ENCODE measurements around the gene TLN1.

Gene TLN1

DNA sequence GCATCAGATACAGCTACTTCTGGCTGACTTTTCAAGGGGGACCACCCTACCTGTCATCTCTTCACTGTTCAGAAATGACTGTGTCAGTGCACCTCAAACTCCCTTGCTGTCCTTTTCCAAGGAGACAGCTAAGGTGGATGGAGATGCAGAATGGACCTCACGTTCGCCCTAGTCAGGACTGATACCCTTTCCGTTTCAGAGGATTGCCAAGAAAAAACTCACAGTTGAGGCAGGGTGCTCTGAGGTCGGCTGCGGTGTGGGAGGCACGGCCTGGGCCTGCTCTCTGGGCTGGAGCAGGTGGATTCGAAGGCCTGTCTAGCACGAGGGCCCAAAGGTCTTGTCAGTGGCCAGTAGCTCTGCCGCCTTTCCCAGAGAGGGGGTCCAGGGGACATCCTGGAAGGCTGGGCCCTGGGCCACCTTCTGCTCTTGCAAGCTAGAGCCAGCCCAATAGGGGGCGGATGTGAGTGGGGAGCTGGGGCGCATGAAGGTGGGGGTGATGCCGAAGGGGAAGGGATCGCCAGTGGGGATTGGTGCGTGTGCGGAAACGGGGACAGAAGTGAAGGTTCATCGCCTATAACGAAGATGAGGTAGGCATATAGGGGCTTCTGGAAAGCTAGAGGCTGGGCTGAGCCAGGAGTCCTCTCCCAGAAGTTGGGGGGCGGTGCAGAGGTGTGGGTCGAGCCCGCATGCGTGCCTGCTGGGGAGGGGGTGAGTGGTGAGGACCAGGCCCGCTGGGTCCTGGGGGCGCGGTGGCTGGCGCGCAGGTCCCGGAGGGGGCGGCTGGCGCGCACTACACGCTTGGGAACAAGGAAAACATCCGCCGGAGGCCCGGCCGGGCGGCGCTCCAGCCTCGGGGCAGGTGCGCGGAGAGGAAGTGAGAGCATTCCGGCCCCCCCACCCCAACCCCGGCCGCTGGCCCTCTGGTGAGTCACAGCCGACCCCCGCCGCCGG is 24.6 kb upstream of the TLN1 start:
- peak overlapping the region; percentile 88 for H3K27ac ChIP-seq
- no peak for DNase-seq (ENCODE audit: low read depth, low spot score)

GRCh38 chr9:35755071-35755470 is 23.1 kb upstream of the TLN1 start:
- DNase-seq (ENCODE audit: low read depth, low spot score) = no peak
- no peak overlapping the region for H3K27ac ChIP-seq

DNA sequence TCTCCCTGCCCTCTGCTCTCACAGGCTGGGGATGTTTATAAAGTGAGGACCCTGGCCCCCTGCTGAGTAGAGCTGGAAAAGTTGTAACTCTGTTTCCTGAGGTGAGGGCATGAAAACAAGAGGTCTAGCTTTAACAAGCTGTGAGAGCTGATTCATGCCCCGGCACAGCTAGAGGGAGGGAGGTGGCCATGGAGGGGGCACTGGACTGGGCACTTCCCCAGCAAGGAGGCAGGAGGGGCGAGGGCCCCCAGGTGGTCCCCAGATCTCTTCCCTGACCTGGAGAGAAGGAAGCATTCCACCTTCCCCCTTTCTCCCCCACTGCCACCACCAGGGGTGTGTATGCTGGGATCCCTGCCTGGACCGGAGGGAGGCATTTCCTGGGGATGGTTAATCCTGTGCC is 22.3 kb upstream of the TLN1 start, which contains the start of gene MSMP:
MSMP (minus strand) TSS at position 13 of the 400 bp plus-strand sequence. CDS start 147 bp downstream, outside the sequence.
- DNase-seq (ENCODE audit: low read depth, low spot score) = no peak
- no peak within 1 kb of the TSS for H3K27ac ChIP-seq

DNA sequence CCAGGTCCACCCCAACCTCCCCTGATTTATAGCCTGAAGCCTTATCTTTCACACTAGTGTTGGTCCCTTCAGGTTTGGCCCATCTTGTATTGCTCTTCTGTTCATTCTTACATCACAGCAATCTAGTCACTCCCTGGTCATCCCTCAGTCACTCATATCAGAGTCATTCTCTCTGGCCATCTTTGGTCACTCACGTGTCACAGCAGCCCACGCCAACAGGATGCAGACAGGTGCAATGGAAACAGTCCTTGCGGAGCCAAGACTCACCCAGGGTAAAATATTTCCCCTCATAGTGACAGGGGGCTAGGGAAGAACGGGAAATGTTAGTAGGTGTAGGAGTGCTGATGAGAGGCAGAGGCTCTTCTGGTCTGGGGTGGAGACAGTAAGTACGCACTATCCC is 21.5 kb upstream of the TLN1 start:
- no peak for DNase-seq (ENCODE audit: low read depth, low spot score)
- H3K27ac ChIP-seq = no peak overlapping the region

DNA sequence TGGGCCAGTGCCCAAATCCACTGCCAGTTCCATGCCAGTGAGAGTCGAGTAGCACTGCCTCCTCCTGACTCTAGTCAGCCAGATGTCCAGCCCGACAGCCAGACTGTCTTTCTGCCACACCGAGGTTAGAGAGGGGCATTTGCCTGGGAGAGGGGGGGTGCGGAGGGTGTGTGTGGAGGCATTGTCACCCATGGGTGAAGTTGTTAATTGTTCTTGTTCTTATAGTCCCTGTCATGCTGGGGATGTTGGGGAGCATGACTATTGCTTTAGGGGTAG is 18.2 kb upstream of the TLN1 start:
- no peak for DNase-seq (ENCODE audit: low read depth, low spot score)
- H3K27ac ChIP-seq = peak overlapping the region; percentile 87

GRCh38 chr9:35749515-35750255 is 17.7 kb upstream of the TLN1 start:
- H3K27ac ChIP-seq = peak overlapping the region; percentile 87
- no peak for DNase-seq (ENCODE audit: low read depth, low spot score)

GRCh38 chr9:35748858-35749514 is 17.0 kb upstream of the TLN1 start, which contains the start of the genes GBA2 and RGP1:
TSS of gene GBA2 (minus strand) at chr9:35749228. CDS start at chr9:35748704, 524 bp downstream.
TSS of gene RGP1 (plus strand) at chr9:35749287. CDS start at chr9:35749756, 469 bp downstream.
- DNase-seq (ENCODE audit: low read depth, low spot score) = no peak
- peak within 1 kb of the TSS; percentile 87 for H3K27ac ChIP-seq

DNA sequence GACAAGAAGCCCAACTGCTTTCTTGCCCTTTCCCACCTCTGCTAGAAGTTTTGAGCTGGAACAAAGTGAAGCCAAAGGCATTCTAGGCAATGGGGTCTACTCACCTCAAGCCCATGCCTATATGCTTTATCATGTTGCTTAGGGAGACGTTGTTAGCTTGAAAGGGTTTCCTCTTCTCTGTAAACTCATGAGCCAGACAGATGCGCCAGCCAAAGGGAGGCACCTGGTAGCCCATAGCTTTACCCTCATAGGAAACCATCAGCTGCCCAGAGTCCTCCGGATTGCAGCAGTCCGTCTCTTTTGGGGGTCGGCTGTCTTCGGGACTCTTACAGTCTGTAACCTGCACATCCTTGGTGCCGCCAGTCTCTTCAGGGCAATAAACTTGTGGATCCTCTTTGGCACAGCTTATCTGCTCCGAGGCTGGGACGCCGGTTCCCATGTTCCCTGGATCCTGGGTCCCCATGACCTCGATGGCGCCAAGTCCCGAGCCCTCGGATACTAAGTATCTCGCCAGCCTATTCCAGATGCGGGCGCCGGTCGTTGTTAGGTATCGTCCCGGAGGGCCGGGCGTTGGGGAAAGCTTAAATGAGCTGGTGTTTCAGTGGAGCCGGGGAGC is 16.4 kb upstream of the TLN1 start:
- peak overlapping the region; percentile 87 for H3K27ac ChIP-seq
- no peak for DNase-seq (ENCODE audit: low read depth, low spot score)

DNA sequence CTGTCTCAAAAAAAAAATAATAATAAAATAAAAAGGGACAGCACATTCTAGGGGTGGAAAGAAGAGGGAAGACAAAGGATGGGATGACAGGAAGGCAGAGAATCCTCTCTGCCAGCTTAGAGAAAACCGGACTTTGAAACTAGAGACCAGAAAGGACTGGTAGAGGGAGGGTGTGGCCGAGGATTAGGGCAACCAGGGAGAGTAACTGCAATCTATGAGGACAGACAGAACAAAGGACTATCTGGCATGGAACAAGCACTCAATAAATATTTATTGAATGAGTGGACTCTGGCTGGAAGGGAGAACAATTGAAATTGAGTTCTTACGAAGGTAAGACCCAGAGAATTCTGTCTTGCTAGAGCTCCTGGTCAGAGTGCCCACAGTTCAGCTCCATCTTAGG is 14.6 kb upstream of the TLN1 start:
- H3K27ac ChIP-seq = peak overlapping the region; percentile 87
- no peak for DNase-seq (ENCODE audit: low read depth, low spot score)

- no peak overlapping the region for H3K27ac ChIP-seq
These were observed 13.6 kb upstream of the TLN1 start for GRCh38 chr9:35745569-35745968.

GRCh38 chr9:35743880-35744518 is 12.0 kb upstream of the TLN1 start:
- no peak for DNase-seq (ENCODE audit: low read depth, low spot score)
- no peak overlapping the region for H3K27ac ChIP-seq

More at GRCh38 chr9:35745569-35745968, 13.6 kb upstream of the TLN1 start:
- DNase-seq (ENCODE audit: low read depth, low spot score) = no peak

- no peak for DNase-seq (ENCODE audit: low read depth, low spot score)
- no peak overlapping the region for H3K27ac ChIP-seq
These were observed 11.5 kb upstream of the TLN1 start for GRCh38 chr9:35743452-35743851.

DNA sequence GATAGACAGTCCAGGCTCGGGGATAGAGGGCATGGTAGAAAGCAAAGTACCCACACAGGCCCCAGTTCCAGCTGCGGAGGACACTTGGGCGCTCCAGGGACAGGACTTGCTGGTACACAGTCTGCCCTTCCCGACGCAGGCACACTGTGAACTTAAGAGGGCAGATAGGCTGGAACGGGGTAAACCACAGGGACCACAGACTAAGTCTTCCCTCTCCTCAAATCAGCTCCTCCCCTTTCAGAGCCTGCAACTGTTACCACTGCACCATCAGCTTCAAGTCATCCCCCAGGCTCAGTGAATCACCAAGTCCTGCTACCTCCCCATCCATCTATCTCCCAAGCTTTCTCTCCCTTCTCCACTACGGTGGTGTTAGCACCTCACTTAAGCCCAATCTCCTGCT is 9.7 kb upstream of the TLN1 start:
- H3K27ac ChIP-seq = no peak overlapping the region
- DNase-seq (ENCODE audit: low read depth, low spot score) = no peak

GRCh38 chr9:35740243-35740642 is 8.2 kb upstream of the TLN1 start:
- no peak overlapping the region for H3K27ac ChIP-seq
- no peak for DNase-seq (ENCODE audit: low read depth, low spot score)

DNA sequence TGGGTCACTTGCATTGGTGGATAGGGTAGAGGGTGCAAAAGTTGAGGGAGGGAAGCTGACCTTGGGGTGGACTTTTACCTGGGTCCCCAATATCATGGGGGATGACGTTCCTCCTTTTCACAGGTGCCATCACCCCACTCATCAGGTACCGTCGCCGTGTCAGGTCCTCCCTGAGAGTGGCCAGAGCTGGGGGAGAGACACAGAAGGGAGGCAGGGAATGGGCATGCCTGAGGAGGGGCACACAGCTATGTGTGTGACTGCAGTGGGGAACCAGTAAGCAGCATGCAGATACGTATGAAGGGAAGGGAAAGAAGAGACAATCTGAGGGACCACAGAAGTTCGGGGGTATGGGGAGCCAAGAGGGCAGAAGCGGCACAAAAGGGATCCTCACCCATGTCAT is 6.9 kb upstream of the TLN1 start:
- DNase-seq (ENCODE audit: low read depth, low spot score) = no peak
- no peak overlapping the region for H3K27ac ChIP-seq

DNA sequence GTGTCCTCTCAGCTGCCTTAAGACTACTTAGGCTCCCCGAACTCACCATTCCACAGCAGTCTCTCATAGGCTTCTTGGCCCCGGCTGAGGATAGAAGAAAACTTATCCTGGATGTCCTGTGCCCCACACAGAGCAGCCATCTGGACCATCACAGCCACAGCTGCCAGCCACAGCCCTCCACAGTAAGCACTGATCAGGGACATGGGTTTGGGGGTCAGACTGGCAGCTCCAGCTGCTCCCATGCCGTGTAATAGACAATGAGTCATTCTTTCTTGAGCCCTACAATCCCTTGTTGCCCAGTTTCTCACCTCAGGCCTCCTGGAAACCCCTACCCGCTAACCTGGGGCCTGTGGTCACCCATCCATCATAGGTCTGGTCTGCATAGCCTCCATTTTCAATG is 6.2 kb upstream of the TLN1 start:
- no peak overlapping the region for H3K27ac ChIP-seq

GRCh38 chr9:35737143-35737542 is 5.1 kb upstream of the TLN1 start:
- no peak overlapping the region for H3K27ac ChIP-seq
- DNase-seq (ENCODE audit: low read depth, low spot score) = no peak

More for the DNA sequence above, 6.2 kb upstream of the TLN1 start:
- DNase-seq (ENCODE audit: low read depth, low spot score) = no peak

DNA sequence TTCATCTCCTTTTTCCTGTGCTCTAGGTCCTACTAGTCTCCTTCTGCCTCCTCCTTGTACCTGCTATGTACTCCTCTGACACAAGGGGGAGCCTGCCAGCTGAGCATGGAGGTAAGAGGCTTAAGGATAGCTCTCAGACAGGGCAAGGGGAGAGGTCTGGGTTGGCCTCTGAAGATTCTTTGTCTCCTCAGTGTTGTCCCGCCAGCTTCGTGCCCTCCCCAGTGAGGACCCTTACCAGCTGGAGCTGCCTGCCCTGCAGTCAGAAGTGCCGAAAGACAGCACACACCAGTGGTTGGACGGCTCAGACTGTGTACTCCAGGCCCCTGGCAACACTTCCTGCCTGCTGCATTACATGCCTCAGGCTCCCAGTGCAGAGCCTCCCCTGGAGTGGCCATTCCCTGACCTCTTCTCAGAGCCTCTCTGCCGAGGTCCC is 4.2 kb upstream of the TLN1 start:
- no peak for DNase-seq (ENCODE audit: low read depth, low spot score)
- no peak overlapping the region for H3K27ac ChIP-seq

DNA sequence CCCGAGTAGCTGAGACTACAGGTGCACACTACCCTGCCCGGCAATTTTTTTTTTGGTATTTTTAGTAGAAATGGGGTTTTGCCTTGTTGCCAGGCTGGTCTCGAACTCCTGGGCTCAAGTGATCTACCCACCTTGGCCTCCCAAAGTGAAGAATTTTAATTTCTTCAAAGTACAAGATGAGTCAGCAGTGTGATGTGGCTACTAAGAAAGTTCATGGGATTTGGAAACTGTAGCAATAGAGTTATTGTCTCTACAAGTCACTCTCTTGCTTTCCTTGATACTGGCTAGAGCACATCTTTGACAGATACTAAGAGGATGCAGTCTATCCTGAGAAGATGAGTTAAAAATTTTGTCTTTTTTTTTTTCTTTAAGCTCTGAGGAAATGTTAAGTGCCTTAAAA is 2.1 kb upstream of the TLN1 start:
- DNase-seq (ENCODE audit: low read depth, low spot score) = no peak
- H3K27ac ChIP-seq = peak overlapping the region; percentile 96
